Measurements from ENCODE around the gene RPTOR.
"Not testable (repeated sequence)": the region's sequence is repeated elsewhere in the genome, so short reads cannot be mapped to it uniquely, and the experiment has no call there.

The RPTOR gene

DNA sequence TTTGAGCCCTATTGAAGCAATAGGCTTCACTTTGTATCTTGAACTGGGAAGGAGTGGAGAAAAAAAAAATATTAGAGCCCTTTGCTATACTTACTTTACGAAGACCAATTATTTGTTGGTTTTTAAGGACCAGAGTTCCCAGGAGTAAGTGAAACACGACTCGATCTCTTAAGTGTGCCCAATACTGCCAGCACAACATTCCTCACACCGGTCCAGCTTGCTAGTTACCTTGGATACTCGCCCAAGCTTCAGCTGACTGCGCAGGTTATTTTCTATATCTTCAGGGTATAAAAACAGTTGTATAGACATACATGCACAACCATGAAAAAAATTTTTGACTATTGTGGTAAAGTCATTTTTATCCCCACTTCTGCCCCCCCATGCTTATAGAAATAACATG lies 72.1 kb downstream of the RPTOR start:
- no peak for DNase-seq (ENCODE audit: low read depth)

DNA sequence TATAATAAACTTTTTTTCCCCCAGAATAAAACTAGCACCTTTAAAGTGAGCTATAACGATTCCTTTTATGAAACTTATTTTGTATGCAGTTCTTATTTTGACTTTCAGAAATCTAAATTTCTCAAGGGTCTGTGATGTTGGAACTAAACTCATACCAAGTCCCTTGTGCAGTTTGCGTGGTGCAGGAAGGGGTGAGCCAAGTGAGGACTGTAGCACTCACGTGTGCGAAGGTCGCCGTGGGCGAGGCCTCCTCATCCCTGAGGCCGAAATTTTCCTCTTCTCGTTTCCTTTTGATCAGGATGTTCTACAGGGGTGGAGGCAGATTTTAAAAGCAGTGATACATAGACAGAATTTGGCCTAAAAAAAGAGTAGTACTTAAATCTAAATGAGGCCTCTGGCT lies 73.7 kb downstream of the RPTOR start:
- no peak for DNase-seq (ENCODE audit: low read depth)

DNA sequence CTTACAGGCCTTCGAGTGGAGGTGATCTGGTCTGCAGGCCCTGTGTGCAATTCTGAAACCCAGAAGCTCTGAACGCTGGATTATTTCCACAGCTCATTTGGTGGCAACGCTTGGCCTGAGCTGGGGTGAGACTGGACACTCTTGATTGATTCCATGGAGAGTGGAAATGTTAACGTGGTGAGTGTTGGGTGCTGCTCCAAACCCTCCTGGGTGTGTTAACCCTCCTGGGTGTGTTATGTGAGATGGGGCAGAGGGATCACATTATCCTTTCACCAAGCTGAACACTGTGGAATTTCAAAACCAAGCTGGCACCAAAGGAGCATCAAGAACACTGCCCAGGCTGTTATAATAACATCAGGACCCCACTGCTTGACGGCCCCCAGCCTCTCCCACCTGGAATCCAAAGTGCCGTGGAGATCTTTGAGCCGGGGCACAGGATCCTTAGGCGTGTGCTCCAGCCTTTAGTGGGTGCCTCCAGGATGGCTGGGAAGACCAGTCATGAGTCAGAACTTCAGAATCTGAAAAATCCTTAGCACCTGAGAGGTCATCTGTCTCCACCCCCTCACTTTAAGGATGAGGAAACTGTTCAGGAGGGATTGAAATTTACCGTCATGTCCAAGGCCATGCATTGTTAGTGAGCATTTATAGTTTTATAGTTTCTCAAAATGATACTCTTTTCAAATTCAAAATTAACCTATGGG lies 75.0 kb downstream of the RPTOR start:
- DNase-seq (ENCODE audit: low read depth), result peak; percentile 70

DNA sequence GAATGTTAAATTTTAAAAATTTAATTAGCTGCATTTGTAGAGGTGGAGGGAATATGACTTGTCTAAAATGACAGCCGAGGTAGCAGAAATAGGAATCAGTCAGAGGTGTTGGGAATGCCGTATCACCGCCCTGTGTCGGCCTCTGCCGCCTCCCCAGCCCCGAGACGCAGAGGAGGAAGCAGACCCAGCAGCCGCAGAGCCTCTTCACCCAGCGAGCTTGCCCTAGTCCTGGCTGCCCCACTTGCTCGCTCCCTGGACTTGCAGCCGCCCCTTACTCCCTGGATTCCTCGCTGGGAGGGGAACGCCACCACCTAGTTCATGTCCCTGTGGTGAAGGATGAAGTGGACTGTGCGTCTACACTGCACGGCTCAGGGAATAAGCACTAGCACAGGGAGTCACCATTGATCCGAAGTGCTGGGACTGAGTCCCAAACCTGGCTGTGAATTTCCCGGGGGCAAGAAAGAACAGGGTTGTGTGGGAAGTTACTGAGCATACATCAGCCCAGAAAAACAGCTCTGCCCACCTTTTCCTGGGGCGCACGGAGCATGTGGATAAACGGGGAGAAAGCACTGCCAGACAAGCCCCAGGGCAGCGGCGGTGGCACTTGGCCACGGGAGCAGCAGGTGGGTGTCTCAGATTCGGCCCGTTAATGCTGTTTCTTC lies 76.8 kb downstream of the RPTOR start:
- no peak for DNase-seq (ENCODE audit: low read depth)

DNA sequence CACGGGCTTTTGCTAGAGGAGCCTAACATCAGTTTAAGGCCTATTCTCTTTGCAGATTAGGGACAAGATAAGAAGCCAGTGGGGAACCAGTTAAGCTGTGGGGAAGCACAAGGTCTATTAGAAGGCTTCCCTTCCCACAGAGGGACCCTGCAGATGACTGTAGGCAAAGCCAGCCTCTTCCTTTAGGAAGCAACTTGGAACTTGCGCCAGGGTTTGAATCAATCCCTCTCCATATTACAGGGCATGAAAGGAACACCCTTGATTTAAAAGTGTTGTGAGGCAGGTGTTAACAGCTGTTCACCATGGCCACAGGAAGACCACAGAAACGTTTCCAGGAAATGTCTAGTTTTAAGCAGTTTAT lies 77.3 kb downstream of the RPTOR start:
- DNase-seq (ENCODE audit: low read depth), result no peak

DNA sequence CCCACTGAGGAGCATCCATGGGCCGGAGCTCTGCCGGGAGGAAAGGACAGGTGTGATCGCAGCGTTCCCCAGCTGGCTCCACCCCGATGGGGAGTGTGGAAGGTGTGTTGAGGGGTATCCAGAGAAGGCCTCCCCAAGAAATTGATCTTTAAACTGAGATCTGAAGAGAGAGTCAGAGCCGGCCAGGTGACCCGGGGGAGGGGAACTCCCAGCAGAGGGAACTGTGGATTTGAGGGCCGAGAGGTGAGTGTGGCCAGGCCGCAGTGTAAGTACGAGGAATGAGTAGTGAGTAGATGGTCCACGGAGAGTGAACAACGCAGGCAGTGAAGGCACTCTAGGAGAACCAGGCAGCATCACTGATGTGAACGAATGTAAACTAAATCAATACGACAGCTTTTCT lies 80.2 kb downstream of the RPTOR start:
- no peak for DNase-seq (ENCODE audit: low read depth)

DNA sequence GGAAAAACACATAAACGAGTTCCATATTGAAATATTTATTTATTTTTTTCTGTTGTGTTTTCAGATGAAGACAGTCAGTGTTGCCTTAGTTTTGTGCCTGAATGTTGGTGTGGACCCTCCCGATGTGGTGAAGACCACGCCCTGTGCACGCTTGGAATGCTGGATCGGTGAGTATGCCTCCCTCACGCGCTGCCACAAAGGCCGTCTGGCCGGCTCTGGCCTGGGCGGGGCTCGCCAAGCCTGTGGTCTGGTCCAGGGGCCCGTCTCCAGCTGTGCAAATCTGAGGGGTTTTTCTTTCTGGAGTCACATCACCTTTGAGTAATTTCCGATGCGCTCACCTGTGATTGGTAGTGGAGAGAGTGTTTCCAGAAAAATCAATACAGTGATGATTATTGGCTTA lies 81.0 kb downstream of the RPTOR start:
- no peak for DNase-seq (ENCODE audit: low read depth)

DNA sequence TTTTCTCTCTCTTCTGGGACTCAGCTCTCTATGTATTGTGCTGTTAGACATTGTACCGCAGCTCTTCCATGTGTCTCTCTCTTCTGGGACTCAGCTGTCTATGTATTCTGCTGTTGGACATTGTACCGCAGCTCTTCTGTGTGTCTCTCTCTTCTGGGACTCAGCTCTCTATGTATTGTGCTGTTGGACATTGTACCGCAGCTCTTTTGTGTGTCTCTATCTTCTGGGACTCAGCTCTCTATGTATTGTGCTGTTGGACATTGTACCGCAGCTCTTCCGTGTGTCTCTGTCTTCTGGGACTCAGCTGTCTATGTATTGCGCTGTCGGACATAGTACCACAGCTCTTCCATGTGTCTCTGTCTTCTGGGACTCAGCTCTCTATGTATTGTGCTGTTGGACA lies 84.2 kb downstream of the RPTOR start:
- DNase-seq (ENCODE audit: low read depth), result not testable (repeated sequence)

DNA sequence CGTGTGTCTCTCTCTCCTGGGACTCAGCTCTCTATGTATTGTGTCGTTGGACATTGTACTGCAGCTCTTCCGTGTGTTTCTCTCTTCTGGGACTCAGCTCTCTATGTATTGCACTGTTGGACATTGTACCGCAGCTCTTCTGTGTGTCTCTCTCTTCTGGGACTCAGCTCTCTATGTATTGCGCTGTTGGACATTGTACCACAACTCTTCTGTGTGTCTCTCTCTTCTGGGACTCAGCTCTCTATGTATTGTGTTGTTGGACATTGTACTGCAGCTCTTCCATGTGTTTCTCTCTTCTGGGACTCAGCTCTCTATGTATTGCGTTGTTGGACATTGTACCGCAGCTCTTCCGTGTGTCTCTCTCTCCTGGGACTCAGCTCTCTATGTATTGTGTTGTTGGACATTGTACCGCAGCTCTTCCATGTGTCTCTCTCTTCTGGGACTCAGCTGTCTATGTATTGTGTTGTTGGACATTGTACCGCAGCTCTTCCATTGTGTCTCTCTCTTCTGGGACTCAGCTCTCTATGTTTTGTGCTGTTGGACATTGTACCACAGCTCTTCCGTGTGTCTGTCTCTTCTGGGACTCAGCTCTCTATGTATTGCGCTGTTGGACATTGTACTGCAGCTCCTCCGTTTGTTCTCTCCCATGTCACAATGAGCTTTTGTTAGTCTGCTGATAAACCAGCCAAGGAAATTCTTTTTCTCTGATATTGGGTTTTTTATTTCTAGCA lies 84.8 kb downstream of the RPTOR start:
- no peak for DNase-seq (ENCODE audit: low read depth)

DNA sequence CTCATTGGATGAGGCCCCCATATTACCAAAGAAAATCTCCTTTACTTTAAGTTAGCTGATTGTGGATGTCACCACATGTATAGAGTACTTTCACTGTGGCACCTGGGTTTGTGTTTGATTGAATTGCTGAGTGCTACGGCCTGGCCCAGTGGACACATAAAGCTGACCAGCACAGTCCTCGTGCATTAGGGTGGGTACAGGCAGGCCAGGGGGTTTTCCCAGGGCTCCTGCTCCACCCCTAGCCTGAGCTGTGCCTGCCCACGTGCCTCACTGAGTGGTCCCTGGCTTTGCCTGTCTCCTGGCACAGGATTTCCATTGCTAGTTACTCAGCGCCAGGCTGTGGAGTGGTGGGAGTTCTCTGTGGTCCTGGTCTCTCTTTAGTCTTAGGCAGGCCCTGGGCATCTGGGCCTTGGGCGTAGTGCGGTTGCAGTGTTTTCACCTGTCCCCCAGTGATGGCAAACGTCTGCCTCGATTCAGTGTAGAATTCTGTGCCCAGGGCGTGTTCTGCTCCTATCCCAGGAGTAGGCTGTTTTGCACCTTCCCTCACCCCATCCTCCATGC lies 86.0 kb downstream of the RPTOR start:
- no peak for DNase-seq (ENCODE audit: low read depth)

DNA sequence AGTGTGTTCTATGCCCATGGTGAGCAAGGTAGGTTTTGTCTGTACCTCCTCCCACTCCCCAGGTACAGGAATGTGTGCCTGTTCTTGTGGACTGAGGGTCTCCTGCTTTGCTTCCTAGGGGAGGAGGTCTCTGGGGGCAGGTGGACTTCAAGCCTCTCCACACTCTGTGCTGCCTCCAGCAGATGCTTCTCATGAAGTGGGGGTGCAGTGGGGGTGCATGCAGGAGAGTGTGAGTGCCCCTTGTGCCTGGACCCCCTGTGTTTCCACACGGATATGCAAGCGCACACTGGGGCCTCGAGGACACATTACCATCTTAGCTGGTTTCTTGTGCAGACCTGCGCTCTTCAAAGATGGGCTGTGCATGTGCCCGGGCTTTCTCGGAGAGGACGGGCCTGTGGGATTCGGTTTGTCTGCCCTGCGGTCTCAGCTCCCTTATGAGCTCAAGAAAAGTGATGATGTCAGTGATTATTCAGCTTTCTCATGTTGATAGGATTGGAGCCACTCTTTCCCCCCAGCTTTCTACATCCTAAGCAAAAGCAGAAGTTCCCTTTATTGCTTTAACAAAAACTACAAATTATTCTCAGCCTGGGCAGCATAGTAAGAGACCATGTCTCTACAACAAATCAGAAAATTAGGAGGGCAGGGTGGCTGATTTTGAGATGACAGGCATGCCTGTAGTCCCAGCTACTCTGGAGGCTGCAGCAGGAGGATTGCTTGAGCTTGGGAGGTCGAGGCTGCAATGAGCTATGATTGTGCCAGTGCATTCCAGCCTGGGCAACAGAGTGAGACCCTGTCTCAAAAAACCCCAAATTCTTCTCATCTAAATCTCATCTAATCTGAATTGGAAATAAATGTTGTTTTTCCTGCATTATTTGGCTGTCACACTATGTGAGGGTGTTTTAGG lies 86.8 kb downstream of the RPTOR start:
- no peak for DNase-seq (ENCODE audit: low read depth)

DNA sequence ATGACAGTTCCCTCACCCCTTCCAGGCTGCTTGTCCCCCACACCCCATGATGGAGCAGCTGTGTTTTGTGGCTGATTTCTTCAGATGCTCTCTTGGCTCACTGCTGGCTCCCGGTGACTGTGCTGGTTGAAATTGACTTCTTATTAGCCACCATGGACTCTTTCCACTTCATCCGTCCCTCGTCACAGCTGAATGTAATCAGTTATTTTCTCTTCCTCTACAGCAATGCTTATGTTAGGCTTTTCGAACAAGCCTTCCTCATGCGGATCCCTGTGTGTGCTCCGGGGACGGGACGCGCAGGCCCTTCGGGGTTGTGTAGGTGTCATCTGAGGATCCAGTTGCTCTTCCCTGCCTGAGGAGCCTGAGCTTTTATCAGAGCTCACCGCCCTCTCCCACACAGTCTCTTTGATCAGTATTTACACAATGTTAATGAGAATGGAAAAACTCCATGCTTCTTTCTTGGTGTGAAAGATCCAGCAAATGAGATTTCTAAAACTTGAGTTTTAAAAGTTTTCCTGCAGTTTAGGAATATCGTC lies 87.5 kb downstream of the RPTOR start:
- DNase-seq (ENCODE audit: low read depth), result no peak

DNA sequence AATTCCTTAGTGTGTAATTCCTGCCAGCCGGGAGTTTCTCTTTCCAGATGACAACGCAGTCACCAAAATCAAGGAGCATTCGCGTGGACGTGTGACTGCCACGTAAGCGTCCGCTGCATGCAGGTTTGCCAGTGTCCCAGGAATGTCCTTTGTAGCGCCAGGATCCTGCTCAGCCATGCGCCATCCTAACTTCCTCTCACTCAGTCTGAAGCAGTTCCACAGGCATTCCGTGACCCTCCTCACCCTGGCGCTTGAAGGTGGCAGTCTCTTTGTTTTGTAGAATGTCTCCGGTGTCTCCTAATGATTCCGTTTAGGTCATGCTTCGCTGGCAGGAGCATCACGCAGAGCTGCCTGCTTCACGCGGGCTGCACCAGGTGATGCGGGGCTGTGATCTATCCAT lies 88.6 kb downstream of the RPTOR start:
- no peak for DNase-seq (ENCODE audit: low read depth)

DNA sequence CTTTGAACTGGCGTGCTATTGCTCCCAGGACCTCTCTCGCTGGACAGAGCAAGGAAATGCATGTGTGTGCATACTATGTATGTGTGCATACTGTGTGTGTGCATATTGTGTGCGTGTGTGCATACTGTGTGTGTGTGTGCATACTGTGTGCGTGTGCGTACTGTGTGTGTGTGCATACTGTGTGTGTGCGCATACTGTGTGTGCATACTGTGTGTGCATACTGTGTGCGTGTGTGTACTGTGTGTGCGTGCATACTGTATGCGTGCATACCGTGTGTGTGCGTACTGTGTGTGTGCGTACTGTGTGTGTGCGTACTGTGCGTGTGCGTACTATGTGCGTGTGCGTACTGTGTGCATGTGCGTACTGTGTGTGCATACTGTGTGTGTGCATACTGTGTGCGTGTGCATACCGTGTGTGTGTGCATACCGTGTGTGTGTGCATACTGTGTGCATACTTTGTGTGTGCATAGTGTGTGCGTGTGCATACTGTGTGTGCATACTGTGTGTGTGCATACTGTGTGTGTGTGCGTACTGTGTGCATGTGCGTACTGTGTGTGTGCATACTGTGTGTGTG lies 89.4 kb downstream of the RPTOR start:
- DNase-seq (ENCODE audit: low read depth), result no peak

DNA sequence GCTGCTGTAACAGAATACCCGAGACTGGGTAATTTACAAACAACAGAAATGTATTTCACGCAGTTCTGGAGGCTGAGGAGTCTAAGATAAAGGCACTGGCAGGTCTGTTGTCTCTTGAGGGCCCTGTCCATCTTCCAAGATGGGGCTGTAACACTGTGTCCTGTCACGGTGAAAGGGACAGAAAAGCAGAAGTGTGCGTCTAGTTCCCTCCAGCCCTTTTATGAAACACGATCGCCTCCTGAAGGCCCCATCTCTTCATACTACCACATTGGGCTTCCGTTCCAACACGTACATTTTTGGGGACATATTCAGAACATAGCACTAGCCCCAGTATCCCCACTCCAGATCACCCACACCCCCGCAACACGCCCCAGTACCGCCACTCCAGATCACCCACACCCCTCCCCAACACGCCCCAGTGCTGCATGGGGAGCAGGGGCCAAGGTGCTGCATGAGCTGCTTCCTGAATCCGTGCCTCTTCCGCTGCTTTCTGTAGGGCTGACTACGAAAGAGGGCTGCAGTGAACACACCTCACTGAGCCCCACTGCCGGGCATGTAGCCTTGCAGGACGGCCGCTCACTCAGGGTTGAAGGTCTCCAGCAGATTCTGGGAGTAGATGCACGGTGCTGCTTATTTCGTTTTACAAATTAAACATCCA lies 91.9 kb downstream of the RPTOR start:
- no peak for DNase-seq (ENCODE audit: low read depth)

DNA sequence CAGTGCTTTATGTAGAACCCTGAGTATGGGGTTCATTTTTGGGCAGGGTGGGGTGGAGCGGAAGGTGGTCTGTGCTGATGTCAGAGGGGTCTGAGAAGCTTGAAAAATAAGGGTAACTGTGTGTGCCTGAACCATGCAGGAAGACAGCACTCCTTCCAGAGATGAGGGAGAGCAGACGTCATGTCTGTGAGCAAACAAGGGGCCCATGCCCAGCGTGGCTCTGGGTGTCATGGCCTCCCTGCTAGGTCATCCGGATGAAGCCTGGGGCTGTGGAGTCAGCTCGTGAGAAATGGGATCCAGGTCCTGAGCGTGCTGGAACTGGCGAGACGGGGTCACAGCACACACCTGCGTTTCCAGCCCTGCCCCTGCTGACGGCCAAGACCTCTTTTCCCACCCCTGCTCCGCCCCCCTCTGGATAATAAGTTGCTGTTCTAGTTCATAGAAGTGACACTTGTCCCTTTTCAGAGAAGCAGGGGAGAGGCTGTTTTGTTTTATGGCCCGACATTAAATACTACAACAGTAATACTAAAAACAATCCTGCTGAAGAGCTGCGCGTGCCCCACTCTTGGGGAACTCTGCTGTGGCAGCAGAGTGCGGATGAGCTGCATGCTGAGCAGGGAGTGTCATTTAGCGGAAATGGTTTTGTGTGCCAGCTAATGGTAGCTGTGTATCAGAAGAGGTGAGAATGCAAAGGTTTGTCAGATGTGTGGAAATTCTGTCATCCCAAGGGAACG lies 92.6 kb downstream of the RPTOR start:
- DNase-seq (ENCODE audit: low read depth), result no peak

DNA sequence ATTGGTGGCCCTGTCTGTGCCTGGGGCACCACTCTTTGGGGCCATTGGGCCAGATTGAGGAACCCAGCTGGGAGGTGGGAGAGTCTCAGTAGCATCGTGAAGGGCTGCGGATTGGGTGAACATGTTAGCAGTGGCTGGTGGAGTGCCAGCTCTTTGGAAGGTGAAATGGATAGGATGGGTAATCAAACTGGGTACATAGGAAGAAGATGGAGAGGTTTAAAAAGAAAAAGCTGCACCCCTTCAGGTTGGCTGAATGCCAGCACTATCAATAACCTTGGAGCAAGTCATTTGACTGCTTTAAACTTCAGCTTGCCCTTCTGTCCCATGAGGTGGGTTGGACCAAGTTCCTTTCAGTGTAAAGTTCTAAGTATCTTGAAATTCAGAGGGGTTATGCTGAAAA lies 95.0 kb downstream of the RPTOR start:
- no peak for DNase-seq (ENCODE audit: low read depth)

DNA sequence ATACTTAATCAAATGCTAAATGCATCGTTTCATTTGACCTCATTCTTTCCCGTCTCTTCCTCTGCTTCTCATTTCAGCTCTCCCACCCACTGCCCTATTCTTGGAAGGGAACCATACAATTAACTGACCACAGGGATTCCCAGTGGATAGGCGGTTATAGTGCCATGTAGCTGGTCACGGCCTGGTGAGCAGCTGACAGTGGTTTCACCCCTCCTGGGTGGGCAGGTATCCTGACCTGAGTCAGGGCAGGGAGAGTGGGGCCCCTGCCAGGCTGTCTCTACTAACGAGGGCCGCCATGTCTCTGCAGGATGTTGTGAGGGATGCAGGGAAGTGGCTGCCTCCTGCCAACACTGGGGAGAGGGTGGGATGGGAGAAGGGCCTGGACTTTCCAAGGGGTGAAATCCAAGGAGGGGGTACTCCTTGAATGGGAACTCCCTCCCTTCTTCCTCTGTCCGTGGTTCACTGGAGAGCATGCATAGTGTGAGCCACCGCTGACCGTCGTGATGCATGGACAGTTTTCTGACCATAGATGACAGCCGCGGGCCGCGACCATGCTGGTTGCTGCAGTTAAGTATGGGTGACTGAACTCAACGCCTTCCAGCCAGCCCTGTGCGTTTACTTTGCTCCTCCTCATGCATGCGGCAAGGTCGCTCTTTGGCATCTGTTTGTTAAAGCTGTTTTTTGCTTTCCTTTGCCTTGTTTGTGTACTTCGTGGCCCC lies 95.9 kb downstream of the RPTOR start:
- DNase-seq (ENCODE audit: low read depth), result no peak

DNA sequence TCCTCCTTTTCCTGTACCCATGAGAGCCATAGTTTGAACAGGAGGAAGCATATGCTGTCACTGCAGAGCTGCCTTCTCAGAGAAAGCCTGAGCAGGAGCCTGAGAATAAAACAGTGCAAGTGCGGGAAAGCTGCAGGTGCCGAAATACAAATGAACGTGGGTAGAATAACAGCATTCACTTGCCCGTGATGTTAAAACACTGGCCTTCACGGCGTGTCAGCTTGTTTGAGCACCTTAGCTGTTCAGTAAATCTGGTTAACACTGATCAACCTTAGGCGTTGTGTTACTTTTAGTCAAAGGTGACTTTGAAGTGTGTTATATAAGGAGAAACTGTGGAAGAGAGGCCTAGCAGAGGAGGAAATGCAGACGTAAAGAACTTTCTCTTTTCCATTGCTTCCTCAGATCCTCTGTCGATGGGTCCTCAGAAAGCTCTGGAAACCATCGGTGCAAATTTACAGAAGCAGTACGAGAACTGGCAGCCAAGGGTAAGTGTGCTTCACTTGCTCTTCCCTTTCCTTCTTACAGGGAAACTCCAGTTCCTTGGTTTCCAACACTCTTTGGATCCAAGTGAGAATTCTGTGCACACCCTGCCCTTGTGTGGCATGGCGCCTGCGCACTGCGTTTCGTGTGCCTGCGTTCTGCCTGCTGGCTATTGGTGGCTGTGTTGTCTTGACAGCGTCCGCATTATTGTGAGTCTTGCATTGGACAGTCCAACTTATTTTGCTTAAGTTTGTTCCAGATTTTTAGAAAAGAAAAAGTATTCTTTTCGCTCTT lies 98.9 kb downstream of the RPTOR start:
- no peak for DNase-seq (ENCODE audit: low read depth)

All from ELR (cell line).